C4-2B (cell line): Measurements from ENCODE around the gene SLC39A1.

Source experiments
- ZFX ChIP-seq: fragments of 450-650 bp; IDR thresholded peaks from 2 replicates; pipeline ENCODE4 v1.6.1; 2017
- TF ChIP-seq, protein P1 (sequence below): fragments of 450-650 bp; conservative IDR thresholded peaks from 2 replicates; pipeline ENCODE4 v1.5.1; 2017; ENCODE audit warnings: mild to moderate bottlenecking

DNA sequence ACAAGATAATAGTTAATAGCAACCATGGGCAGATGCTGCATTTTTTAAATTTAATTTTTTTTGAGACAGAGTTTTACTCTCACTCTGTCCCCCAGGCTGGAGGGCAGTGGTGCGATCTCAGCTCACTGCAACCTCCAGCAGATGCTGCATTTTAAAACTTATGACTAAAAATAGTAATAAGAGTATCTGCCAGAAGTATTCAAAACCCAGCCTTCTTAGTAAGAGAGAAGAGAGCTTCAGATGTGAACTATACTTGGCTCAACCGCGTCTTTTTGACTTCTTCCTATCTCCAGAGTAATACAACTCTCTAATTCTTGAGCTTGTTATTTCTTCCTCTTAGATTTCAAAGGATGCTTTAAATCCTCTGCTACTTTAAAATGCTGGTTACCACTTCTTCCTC is 31.9 kb upstream of the SLC39A1 start:
- TF ChIP-seq ZFX: no peak
- TF ChIP-seq, protein P1, sequence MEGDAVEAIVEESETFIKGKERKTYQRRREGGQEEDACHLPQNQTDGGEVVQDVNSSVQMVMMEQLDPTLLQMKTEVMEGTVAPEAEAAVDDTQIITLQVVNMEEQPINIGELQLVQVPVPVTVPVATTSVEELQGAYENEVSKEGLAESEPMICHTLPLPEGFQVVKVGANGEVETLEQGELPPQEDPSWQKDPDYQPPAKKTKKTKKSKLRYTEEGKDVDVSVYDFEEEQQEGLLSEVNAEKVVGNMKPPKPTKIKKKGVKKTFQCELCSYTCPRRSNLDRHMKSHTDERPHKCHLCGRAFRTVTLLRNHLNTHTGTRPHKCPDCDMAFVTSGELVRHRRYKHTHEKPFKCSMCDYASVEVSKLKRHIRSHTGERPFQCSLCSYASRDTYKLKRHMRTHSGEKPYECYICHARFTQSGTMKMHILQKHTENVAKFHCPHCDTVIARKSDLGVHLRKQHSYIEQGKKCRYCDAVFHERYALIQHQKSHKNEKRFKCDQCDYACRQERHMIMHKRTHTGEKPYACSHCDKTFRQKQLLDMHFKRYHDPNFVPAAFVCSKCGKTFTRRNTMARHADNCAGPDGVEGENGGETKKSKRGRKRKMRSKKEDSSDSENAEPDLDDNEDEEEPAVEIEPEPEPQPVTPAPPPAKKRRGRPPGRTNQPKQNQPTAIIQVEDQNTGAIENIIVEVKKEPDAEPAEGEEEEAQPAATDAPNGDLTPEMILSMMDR: no peak
